NB4 (cell line): ENCODE results near the gene S100A14.

Experiments
- TF ChIP-seq, protein P1 (sequence below): IDR thresholded peaks from one replicate; pipeline ENCODE4 v1.5.1; 2012; ENCODE audit warnings: low read depth, low read length
- TF ChIP-seq, protein P2 (sequence below): IDR thresholded peaks from 2 replicates; pipeline ENCODE4 v1.6.1; 2011; ENCODE audit warnings: low read depth, low read length

DNA sequence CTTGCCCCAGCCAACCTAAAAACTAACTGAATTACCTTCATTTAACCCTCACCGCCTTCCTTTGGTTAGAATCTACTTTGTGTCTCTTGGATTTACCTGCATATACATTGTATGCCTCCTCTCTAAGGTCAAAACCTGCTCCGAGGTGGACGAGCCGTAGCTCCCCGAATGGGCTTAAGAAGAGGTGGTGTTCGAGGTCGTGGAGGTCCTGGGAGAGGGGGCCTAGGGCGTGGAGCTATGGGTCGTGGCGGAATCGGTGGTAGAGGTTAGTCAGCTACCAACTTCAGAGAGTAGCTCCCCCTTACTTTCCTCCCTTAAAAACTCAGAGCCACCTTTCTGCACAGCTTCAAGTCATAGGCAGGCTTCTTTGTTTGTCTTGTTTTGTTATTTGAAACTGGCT lies 27.0 kb upstream of the S100A14 start:
- TF ChIP-seq, protein P1, sequence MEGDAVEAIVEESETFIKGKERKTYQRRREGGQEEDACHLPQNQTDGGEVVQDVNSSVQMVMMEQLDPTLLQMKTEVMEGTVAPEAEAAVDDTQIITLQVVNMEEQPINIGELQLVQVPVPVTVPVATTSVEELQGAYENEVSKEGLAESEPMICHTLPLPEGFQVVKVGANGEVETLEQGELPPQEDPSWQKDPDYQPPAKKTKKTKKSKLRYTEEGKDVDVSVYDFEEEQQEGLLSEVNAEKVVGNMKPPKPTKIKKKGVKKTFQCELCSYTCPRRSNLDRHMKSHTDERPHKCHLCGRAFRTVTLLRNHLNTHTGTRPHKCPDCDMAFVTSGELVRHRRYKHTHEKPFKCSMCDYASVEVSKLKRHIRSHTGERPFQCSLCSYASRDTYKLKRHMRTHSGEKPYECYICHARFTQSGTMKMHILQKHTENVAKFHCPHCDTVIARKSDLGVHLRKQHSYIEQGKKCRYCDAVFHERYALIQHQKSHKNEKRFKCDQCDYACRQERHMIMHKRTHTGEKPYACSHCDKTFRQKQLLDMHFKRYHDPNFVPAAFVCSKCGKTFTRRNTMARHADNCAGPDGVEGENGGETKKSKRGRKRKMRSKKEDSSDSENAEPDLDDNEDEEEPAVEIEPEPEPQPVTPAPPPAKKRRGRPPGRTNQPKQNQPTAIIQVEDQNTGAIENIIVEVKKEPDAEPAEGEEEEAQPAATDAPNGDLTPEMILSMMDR, result no peak
- TF ChIP-seq, protein P2, sequence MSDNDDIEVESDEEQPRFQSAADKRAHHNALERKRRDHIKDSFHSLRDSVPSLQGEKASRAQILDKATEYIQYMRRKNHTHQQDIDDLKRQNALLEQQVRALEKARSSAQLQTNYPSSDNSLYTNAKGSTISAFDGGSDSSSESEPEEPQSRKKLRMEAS, result no peak
